Tibial nerve (tissue), 4 donors: ENCODE measurements around the gene IL31.

Source experiments
- EP300 ChIP-seq, 2 donors: sonication (generic); formaldehyde crosslinking; IDR thresholded peaks; one replicate each; pipeline ENCODE4 v1.6.1; 2017; ENCODE audit warnings: antibody characterized with exemption in 2 of 2, mild to moderate bottlenecking in 1 of 2
- POLR2A ChIP-seq, 2 donors: fragments of 450-650 bp; IDR thresholded peaks; one replicate each; pipeline ENCODE4 v1.6.1; 2017; ENCODE audit warnings: antibody characterized with exemption in 2 of 2, mild to moderate bottlenecking in 2 of 2, moderate library complexity in 2 of 2
- TF ChIP-seq, protein P1 (sequence below), 5 experiments: fragments of 200-600 bp in 3 of 5; fragments of 450-650 bp in 2 of 5; sonication (generic) in 3 of 5; IDR thresholded peaks; one replicate each; pipeline ENCODE4 v1.5.1; 2016 to 2019; ENCODE audit warnings: antibody characterized with exemption in 5 of 5, mild to moderate bottlenecking in 3 of 5, moderate library complexity in 2 of 5

DNA sequence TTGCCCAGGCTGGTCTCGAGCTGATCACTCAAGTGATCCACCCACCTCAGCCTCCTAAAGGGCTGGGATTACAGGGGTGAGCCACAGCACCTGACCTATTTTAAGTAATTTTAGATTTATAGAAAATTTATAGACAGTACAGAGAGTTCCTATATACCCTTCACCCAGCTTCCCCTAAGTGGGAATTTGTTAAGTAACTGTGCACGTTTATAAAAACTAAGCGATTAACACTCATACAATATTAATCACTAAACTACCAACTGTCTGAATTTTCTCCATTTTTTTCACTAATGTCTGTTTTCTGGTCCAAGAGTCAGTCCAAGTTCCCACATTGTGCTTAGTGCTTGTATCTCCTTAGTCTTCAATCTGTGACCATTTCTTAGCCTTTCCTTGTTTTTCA is 5.5 kb downstream of the IL31 start:
- TF ChIP-seq EP300 (IDR thresholded peaks at IDR 0.05) = no peak
- TF ChIP-seq, protein P1, sequence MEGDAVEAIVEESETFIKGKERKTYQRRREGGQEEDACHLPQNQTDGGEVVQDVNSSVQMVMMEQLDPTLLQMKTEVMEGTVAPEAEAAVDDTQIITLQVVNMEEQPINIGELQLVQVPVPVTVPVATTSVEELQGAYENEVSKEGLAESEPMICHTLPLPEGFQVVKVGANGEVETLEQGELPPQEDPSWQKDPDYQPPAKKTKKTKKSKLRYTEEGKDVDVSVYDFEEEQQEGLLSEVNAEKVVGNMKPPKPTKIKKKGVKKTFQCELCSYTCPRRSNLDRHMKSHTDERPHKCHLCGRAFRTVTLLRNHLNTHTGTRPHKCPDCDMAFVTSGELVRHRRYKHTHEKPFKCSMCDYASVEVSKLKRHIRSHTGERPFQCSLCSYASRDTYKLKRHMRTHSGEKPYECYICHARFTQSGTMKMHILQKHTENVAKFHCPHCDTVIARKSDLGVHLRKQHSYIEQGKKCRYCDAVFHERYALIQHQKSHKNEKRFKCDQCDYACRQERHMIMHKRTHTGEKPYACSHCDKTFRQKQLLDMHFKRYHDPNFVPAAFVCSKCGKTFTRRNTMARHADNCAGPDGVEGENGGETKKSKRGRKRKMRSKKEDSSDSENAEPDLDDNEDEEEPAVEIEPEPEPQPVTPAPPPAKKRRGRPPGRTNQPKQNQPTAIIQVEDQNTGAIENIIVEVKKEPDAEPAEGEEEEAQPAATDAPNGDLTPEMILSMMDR (IDR thresholded peaks at IDR 0.05) = no peak
- TF ChIP-seq POLR2A (IDR thresholded peaks at IDR 0.05) = no peak
